Kidney (tissue), 14 donors: Measurements from ENCODE around the gene TTC6. TPM values are rescaled to one million over a fixed set of nuclear protein-coding genes. Genes with fewer than 3 reads are reported as not detected.
A peak's percentile ranks its signal among the peaks of the same experiment; 100 is the strongest.

Experiments used
- DNase-seq, 5 donors: peaks; one replicate each; pipeline ENCODE4 v3.0.0-alpha.2; 2013 to 2020
- FAIRE-seq: peaks from 2 replicates; lab custom pipeline; 2012; peaks lifted over from hg19 to GRCh38; lab: Jason Lieb, UNC
- H3K27ac ChIP-seq, 2 donors: one replicate each; pipeline ENCODE4 v1.7.0; 2013; ENCODE audit warnings: low read depth in 2 of 2, low read length in 2 of 2, inconsistent platforms in 1 of 2
- H3K27me3 ChIP-seq: one replicate; pipeline ENCODE4 v1.7.1; 2013; ENCODE audit warnings: low read length, inconsistent platforms; ENCODE audit not compliant: control insufficient read depth, insufficient read depth
- H3K36me3 ChIP-seq, 3 donors: one replicate each; pipeline versions ENCODE4 v1.7.0 to v1.7.1; 2013; ENCODE audit warnings: low read length in 3 of 3, control low read depth in 1 of 3, inconsistent platforms in 1 of 3; ENCODE audit not compliant: insufficient read depth in 3 of 3, control insufficient read depth in 2 of 3
- H3K4me1 ChIP-seq, 3 donors: one replicate each; pipeline versions ENCODE4 v1.7.0 to v1.7.1; 2013; ENCODE audit warnings: low read length in 3 of 3, inconsistent platforms in 1 of 3, low read depth in 1 of 3; ENCODE audit not compliant: control insufficient read depth in 2 of 3, insufficient read depth in 2 of 3
- H3K4me3 ChIP-seq, 3 donors: one replicate each; pipeline versions ENCODE4 v1.7.0 to v1.8.1; 2013; ENCODE audit warnings: low read length in 3 of 3, control low read depth in 1 of 3, inconsistent platforms in 1 of 3
- H3K9ac ChIP-seq, 3 donors: one replicate each; pipeline versions ENCODE4 v1.7.0 to v1.7.1; 2013; ENCODE audit warnings: low read length in 3 of 3, control low read depth in 1 of 3, inconsistent platforms in 1 of 3
- H3K9me3 ChIP-seq, 3 donors: one replicate each; pipeline versions ENCODE4 v1.7.0 to v1.7.1; 2013; ENCODE audit warnings: low read length in 3 of 3, control low read depth in 1 of 3, inconsistent platforms in 1 of 3; ENCODE audit not compliant: control insufficient read depth in 2 of 3, insufficient read depth in 1 of 3
- intact Hi-C: fragments of 100-400 bp; cut with DNase I; formaldehyde crosslinking; loops from one replicate; pipeline ENCODE4 v1.11.1; 2022
- polyA plus RNA-seq: library from polyadenylated mRNA; stranded (reverse); fragments of 350-450 nt; fragmentation: Illumina TruSeq; extraction: RNeasy Lipid Tissue Mini Kit (QIAGEN cat#74804); gene quantifications from one replicate; pipeline ENCODE4 v1.2.3, GENCODE V29; 2014; ENCODE audit warnings: low read depth, low replicate concordance; ENCODE audit not compliant: insufficient read depth
- total RNA-seq: library from RNA; stranded (reverse); fragmentation: NEBNext Ultra II Directional; extraction: Animal tissue kit (Norgen Biotek cat#: 25700); gene quantifications from one replicate; pipeline ENCODE4 v1.2.1, GENCODE V29; 2021
- TF ChIP-seq, protein P1 (sequence below): IDR thresholded peaks from 3 replicates; pipeline ENCODE4 v1.5.1; 2012; ENCODE audit warnings: mild to moderate bottlenecking, moderate library complexity, borderline replicate concordance; ENCODE audit not compliant: insufficient read depth; ENCODE audit errors: extremely low read depth
- donor health status: control.
- donor health status: control.
- donor health status: control.
- donor health status: control.
- donor health status: control.
- donor health status: DM: yes; HTN: yes; CAD: no.
- donor health status: Normal renal cell carcinoma (clear cell type).

The TTC6 gene
- total and polyA plus RNA-seq, 2 donors from 2014 or later, result not detected

- intact Hi-C loops, result no loop called here
- DNase-seq (peak in 1 of 5 donors; percentile 23), FAIRE-seq (peak; percentile 15)
- Histone ChIP-seq H3K9me3 (no peaks in the 10 kb centered on the region), H3K9ac (no peak overlapping the region), H3K27ac (no peak overlapping the region), H3K36me3 (no peaks in the 10 kb centered on the region), H3K4me1 (peaks cover 0 to 4% (median 0%) of the 10 kb centered on the region in 3 donors), H3K4me3 (no peak overlapping the region), H3K27me3 (peaks cover 72% of the 10 kb centered on the region)
- TF ChIP-seq, protein P1, sequence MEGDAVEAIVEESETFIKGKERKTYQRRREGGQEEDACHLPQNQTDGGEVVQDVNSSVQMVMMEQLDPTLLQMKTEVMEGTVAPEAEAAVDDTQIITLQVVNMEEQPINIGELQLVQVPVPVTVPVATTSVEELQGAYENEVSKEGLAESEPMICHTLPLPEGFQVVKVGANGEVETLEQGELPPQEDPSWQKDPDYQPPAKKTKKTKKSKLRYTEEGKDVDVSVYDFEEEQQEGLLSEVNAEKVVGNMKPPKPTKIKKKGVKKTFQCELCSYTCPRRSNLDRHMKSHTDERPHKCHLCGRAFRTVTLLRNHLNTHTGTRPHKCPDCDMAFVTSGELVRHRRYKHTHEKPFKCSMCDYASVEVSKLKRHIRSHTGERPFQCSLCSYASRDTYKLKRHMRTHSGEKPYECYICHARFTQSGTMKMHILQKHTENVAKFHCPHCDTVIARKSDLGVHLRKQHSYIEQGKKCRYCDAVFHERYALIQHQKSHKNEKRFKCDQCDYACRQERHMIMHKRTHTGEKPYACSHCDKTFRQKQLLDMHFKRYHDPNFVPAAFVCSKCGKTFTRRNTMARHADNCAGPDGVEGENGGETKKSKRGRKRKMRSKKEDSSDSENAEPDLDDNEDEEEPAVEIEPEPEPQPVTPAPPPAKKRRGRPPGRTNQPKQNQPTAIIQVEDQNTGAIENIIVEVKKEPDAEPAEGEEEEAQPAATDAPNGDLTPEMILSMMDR, result no peak
Observed at GRCh38 chr14:37586797-37587130, 8.7 kb upstream of the TTC6 start.

- DNase-seq, result peak in 2 of 5 donors; percentile 29 to 75
- TF ChIP-seq, protein P1, result no peak
- Histone ChIP-seq H3K9me3 (no peaks in the 10 kb centered on the region), H3K27ac (no peak overlapping the region), H3K27me3 (peaks cover 72% of the 10 kb centered on the region), H3K4me1 (peaks cover 0 to 4% (median 0%) of the 10 kb centered on the region in 3 donors), H3K9ac (no peak overlapping the region), H3K36me3 (no peaks in the 10 kb centered on the region), H3K4me3 (no peak overlapping the region)
- no peak for FAIRE-seq
- intact Hi-C loops, result no loop called here
Observed at GRCh38 chr14:37587131-37587803, 8.2 kb upstream of the TTC6 start.

DNA sequence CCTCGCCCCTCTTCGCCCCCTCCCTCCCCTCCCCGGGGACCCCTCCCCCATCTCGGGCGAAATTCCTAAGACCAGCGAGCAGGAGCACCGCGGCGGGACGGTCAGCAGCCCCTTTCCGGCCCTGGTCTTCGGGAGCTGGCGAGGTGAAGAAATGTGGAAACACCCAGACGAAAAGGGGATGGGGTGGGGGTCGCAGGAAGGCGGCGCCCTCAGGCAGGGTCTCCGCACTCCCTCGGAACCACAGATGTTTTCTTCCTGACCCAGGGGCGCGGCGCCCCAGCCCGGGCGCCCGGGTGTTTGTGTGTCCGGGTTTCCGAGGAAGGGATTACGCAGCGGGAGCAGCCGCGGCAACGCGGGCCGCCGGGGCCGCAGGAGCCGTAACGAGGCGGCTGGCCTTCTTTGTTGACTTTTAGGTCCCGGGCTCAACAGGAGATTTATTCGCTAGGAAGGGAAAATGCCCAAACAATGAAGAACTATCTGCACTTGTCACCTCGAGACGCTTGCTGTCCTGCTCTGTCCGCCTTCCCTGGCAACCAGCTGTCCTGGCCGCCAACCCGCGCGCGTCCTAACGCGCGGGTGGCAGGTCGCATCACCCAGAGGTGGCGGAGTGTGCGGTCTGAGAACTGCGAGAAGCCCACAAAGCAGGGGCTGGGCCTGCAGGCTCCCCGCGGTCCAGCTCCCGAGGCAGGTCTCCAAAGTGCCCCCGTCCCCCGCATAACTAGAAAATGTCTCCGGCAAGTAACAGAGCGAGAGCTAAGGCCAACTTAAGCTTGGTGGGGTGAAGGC is 7.4 kb upstream of the TTC6 start:
- no peak overlapping the region for H3K9ac ChIP-seq
- peaks cover 73% of the 10 kb centered on the region for H3K27me3 ChIP-seq
- H3K4me1 ChIP-seq, result peaks cover 0 to 4% (median 0%) of the 10 kb centered on the region in 3 donors
- no peaks in the 10 kb centered on the region for H3K36me3 ChIP-seq
- no peaks in the 10 kb centered on the region for H3K9me3 ChIP-seq
- TF ChIP-seq, protein P1, result no peak
- intact Hi-C loops, result no loop called here
- no peak overlapping the region for H3K27ac ChIP-seq
- H3K4me3 ChIP-seq, result no peak overlapping the region
- no peak for FAIRE-seq
- peak; percentile 43 to 67 (median 58) for DNase-seq
